Stimulated activated CD4-positive, alpha-beta T cell treated with anti-CD3 and anti-CD28 coated beads, Interleukin-4, amount 100 ng/mL, for 48 hours (primary cell): ENCODE measurements around the gene CEP70.
"Not testable (repeated sequence)": the region's sequence is repeated elsewhere in the genome, so short reads cannot be mapped to it uniquely, and the experiment has no call there.

ENCODE experiments used
- DNase-seq, 2 donors: peaks; one replicate each; pipeline ENCODE4 v3.0.0-alpha.2; 2020; ENCODE audit warnings: low read depth in 2 of 2

Gene CEP70

DNA sequence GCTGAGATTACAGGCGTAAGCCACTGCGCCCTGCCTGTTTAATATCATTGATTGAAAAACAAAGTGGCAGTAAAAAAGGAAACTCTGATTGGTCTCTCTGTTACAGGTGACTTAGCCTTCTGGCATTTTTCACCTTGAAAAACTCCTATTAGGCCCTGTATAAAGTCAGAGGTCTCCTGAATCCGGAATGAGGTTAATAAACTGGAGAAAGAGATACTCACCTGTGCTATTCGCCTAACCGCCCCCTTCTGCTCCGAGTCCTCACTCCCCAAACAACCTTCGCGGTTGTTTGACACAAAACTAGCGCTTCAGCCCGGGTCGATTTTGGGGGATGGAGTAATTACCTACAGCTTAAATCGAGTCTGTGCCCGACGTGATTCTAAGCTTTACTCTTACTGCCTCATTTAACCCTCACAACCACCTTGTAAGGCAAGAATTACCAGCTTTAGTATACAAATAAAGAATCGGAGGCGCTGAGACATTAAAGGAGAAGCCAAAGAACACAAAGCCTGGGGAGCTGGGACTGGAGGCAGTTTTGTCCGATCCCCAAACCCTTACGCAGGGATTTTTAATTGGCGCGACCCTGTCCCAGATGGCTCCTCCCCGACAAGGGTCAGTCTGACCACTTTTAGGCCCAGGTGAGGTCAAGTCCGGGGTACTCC lies 441 bp downstream of the CEP70 start:
- no peak for DNase-seq

GRCh38 chr3:138591392-138591791 lies 2.7 kb downstream of the CEP70 start:
- DNase-seq: no peak

DNA sequence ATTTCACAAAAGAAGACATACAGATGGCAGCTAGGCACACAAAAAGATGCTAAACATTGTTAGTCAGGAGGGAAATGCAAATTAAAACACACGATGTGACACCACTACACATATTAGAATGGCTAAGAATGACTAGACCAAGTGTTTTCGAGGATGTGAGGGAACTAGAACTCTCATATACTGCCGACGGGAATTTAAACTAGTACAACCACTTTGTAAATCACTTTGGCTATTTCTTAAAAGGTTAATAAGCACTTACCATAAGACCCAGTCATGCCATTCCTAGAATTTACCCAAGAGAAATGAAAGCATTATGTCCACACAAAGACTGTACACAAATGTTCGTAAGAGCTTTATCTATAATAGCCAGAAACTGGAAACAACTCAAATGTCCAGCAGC lies 5.6 kb downstream of the CEP70 start:
- no peak for DNase-seq

DNA sequence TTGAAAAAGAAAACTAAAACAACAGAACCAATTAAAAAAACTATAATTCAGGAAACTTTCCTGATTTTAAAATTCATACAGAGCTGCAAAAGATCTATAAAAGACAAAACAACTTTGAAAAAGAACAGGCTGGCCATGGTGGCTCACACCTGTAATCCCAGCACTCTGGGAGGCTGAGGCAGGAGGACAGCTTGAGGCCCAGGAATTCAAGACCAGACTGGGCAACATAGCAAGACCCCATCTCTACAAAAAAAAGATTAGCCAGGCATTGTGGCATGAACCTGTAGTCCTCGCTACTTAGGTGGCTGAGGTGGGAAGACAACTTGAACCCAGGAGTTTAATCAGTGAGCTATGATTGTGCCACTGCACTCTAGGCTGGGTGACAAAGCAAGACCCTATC lies 6.7 kb downstream of the CEP70 start:
- DNase-seq: no peak

DNA sequence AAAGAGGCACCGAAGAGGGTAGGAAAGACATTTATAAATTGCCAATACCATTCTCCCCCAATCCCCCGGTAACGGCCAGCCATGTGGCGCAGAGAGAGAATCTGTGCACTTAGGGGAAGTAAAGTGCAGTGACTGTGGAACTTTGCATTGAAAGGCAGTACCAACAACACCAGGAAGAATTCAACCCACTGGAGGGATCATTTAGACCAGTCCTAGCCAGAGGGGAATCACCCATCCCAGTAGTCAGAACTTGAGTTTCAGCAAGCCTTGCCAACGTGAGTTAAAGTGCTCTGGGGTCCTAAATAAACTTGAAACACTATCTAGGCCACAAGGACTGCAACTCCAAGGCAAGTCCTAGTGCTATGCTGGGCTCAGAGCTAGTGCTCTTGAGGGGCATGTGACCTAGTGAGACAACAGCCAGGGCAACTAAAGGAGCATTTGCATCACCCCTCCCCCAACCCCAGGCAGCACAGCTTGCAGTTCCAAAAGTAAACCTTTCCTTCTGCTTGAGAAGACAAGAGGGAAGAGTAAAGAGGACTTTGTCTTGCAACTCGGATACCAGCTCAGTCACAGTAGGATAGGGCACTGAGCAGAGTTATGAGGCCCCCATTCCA lies 15.0 kb downstream of the CEP70 start:
- DNase-seq: no peak

DNA sequence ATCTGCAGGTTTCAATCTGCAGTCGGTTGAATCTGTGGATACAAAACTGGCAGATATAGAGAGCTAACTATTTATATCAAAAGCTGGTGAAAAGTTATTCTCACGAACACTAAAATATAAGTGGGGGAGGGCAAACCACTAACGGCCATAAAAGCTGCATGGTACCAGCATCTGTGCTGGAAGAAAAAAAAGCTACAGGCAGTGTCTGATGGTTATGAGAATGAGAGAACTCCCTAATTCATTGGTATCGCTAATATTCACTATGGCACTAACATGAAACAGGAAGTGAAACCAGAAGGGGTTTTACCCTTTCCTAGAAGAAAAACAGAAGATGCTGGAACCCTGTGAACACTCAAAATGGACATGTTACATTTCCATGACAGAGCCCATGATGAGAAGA lies 15.9 kb downstream of the CEP70 start:
- DNase-seq: no peak

DNA sequence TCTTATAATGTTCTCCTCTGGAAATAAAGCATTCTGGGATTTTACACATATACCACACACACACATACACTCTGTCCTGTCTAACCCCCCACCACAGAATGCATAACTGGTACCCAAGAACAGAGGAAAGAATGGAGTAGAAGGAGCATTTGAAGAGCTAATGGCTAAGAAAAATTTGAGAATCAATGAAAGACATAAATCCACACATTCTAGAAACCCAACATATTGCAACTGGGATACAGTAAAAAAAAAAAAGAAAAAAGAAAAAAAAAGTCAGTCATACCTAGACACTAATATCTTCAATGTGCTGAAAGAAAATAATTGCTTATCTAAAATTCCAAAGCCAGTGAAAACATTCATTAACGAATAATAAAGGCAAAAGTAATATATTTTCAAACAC lies 20.9 kb downstream of the CEP70 start:
- DNase-seq: no peak

- not testable (repeated sequence) for DNase-seq
These were observed 24.4 kb downstream of the CEP70 start for GRCh38 chr3:138569624-138570023.

DNA sequence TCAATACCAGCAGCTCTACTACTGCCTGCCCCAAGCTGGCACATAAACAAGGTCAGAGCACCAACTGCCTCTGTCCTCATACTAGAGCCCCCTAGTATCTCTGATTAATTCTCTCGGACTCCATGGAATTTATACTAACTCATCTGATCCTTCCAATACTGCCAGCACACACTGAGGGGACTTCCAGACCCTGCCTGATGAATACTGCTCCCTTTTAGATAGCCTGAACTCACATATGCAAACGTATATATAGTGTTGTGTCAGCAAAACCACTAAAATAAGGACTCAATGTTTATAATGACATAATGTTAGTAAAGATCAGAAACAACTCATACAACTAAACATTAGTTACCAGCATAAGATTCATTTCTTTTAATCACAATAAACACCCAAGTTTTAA lies 25.0 kb downstream of the CEP70 start:
- no peak for DNase-seq

DNA sequence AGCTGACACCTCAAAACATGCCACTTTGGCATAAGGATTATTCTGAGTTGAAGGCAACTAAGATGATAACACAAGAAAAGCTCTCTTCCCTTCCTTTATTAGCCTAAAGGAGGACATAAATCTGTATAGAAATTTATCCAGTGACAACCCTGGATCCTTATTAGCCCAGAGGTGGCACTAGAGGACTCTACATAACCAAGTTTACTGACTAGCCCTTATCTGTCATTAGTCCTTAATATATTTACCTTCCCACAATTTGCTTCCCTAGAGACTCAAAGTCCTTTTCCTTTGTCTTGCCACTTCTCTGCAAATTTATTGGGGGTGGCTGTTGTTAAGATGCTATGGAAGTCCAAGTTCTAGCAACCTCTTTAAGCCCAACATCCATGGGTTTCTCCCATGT lies 26.7 kb downstream of the CEP70 start:
- no peak for DNase-seq

DNA sequence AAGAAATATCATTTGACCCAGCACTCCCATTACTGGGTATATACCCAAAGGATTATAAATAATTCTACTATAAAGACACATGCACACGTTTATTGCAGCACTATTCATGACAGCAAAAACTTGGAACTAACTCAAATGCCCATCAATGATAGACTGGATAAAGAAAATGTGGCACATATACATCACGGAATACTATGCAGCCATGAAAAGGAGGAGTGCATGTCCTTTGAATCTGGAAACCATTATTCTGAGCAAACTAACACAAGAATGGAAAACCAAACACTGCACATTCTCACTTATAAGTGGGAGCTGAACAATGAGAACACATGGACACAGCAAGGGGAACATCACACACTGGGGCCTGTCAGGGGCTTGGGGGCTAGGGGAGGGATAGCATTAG lies 27.8 kb downstream of the CEP70 start:
- DNase-seq: not testable (repeated sequence)

- not testable (repeated sequence) for DNase-seq
These were observed 31.2 kb downstream of the CEP70 start for GRCh38 chr3:138562902-138563301.

DNA sequence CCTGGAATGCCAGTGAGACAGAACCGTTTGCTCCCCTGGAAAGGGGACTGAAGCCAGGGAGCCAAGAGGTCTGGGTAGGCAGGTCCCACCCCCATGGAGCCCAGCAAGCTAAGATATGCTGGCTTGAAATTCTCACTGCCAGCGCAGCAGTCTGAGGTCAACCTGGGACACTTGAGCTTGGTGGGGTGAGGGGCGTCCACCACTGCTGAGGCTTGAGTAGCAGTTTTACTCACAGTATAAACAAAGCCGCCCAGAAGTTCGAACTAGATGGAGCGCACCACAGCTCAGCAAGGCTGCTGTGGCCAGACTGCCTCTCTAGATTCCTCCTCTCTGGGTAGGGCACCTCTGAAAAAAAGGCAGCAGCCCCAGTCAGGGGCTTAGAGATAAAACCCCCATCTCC lies 33.6 kb downstream of the CEP70 start:
- no peak for DNase-seq

- no peak for DNase-seq
These were observed 34.9 kb downstream of the CEP70 start for GRCh38 chr3:138559134-138559533.

- DNase-seq: not testable (repeated sequence)
These were observed 39.3 kb downstream of the CEP70 start for GRCh38 chr3:138554775-138555174.

- DNase-seq: not testable (repeated sequence)
These were observed 43.1 kb downstream of the CEP70 start for GRCh38 chr3:138550958-138551357.

GRCh38 chr3:138549179-138549977 lies 44.7 kb downstream of the CEP70 start:
- DNase-seq: no peak

- DNase-seq: no peak
These were observed 46.6 kb downstream of the CEP70 start for GRCh38 chr3:138547342-138547975.

DNA sequence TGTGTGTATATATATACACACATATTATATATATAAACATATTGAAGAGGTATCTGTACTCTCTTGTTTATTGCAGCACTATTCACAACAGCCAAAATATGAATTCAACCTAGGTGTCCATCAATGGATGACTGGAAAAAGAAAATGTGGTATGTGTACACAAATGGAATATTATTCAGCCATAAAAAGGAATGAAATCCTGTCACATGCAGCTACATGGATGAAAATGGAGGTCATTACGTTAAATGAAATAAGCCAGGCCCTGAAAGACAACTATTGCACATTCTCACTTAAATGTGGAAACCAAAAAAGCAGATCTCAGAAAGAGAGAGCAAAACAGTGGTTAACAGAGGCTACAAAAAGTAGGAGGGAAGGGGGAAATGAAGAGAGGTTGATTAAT lies 49.5 kb downstream of the CEP70 start:
- DNase-seq: no peak

DNA sequence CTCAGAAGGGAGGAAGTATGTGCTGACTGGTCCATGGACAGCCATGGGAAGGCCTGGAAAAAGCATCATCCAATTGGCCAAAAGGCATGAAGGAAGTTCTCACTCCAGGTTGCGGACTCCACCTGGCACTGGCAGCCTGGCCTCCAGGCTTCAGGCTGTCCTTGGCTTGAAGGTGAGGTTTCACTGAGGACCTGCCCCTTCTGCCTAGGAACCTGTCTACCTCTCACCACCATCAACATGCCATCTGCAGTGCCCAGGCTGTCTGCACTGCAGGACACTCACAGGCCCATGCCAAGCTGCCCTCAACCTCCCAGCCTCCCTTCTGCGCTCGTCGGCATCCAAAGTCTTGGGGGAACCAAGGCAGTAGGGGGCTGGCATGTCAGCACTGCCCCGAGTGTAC lies 51.1 kb downstream of the CEP70 start:
- no peak for DNase-seq

- no peak for DNase-seq
These were observed 54.7 kb downstream of the CEP70 start for GRCh38 chr3:138539352-138539751.

- not testable (repeated sequence) for DNase-seq
These were observed 72.6 kb downstream of the CEP70 start for GRCh38 chr3:138521445-138521844.
